ENCODE measurements around the gene RBM43. TPM values are rescaled to one million over a fixed set of nuclear protein-coding genes. Genes with fewer than 3 reads are reported as not detected.
"Not testable (repeated sequence)": the region's sequence is repeated elsewhere in the genome, so short reads cannot be mapped to it uniquely, and the experiment has no call there.

RBM43 gene
- 1 to 10 TPM; 5.1 to 8.3 TPM for total RNA-seq

DNA sequence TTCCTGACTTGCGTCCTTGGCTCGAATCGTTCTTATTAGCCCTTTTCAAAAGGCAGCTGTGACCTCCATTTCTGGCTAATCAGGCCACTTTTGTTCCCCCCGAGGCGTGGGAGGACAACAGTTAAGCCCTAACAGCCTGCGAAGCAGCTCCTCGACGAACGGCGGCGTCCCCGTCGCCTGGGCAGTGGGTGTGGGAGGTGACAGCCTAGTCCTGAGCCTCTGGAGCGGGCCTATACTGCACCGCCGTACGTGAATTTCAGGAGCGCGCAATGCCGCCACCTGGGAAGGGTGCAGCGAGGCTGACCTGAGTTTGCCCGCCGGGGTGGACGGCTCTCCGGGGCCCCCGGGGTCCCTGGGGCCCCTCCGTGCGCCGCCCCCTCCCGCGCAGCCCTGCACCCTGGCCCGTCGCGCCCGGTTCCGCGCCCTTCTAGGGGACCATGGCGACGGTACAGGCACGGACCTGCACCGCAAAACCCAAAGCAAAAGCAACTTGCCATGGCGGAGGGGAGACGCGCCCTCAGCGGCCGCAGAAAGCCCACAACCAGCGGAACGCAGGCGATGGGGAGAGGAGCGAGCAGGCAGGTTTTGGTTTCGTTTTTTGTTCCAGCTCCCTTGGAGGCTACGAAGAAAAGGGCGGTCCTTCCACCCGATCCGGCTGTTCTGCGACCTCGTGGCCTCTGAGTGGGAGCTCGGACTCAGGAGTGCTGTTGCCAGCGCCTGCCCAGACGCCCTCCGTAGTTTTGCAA is at the start of gene RBM43:
RBM43 (minus strand) TSS at position 633 of the 746 bp plus-strand sequence; CDS start at position 497, 136 bp downstream.
- H3K36me3 Mint-ChIP-seq = peaks cover 5% of the 10 kb centered on the region
- DNase-seq (peak; percentile 93), ATAC-seq (peak; percentile 95)
- H3K4me3 Mint-ChIP-seq = peak within 1 kb of the TSS; percentile 82
- H3K9me3 Mint-ChIP-seq (ENCODE audit: low read depth) = no peaks in the 10 kb centered on the region
- peaks cover 24% of the 10 kb centered on the region for H3K4me1 Mint-ChIP-seq
- no peaks in the 10 kb centered on the region for H3K27me3 Mint-ChIP-seq
- peak within 1 kb of the TSS; percentile 97 for H3K27ac Mint-ChIP-seq
- CTCF ChIA-PET = interaction anchor here (1.1 to 2.2 kb wide), 3 partner anchors 9 to 28 kb away, joined by 3 to 12 read pairs (median 7); partner anchors contain the start of gene NMI

DNA sequence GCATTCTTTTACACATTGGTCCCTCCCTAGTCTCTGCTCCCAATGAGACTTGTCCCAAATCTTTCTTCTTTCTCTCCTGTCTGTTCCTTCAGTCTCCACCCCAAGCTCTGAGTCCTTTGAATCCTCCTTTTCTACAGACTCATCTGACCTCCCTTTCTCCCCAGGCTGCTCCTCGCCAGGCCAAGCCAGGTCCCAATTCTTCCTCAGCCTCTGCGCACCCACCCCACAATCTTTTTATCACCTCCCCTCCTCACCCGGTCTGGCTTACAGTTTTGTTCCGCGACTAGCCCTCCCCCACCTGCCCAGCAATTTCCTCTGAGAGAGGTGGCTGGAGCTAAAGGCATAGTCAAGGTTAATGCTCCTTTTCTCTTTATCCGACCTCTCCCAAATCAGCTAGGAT is 48.6 kb upstream of the RBM43 start:
- H3K27ac Mint-ChIP-seq; H3K4me3 Mint-ChIP-seq; DNase-seq; CTCF ChIA-PET; ATAC-seq; H3K9me3 Mint-ChIP-seq (ENCODE audit: low read depth); H3K4me1 Mint-ChIP-seq; H3K27me3 Mint-ChIP-seq; H3K36me3 Mint-ChIP-seq: not testable (repeated sequence)

- Mint-ChIP-seq H3K27me3 (peaks cover 9% of the 10 kb centered on the region), H3K27ac (no peak overlapping the region), H3K36me3 (no peaks in the 10 kb centered on the region), H3K4me3 (no peak overlapping the region), H3K4me1 (no peaks in the 10 kb centered on the region), H3K9me3 (ENCODE audit: low read depth) (no peaks in the 10 kb centered on the region)
- ATAC-seq (no peak), DNase-seq (no peak)
- CTCF ChIA-PET = no interaction called here
Measured at GRCh38 chr2:151306621-151307020, 45.0 kb upstream of the RBM43 start.

DNA sequence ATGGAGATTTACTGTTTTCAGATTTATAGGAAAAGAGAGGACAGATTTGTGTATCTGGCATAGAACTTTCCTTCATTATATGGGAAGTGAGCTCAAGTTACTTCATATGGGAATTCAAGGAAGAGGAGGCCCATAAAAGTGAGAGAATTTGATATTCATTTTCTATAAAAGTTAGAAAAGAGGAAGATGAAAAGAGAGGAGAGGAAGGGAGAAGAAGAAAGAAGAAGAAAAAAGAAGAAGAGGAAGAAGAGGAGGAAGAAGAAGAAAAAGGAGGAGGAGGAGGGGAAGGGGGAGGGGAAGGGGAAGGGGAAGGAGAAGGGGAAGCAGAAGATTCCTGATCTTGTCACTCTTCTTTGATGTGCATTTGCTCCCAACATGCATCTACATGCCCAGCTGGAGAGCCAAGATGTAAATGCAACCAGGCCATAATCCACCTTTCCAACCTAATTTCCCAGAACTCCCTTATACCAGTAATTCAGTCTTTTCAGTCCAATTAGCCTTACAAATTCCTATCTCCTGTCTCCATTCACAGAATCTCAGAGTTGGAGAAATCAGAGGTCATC is 43.5 kb upstream of the RBM43 start:
- Mint-ChIP-seq H3K4me3 (no peak overlapping the region), H3K36me3 (no peaks in the 10 kb centered on the region)

DNA sequence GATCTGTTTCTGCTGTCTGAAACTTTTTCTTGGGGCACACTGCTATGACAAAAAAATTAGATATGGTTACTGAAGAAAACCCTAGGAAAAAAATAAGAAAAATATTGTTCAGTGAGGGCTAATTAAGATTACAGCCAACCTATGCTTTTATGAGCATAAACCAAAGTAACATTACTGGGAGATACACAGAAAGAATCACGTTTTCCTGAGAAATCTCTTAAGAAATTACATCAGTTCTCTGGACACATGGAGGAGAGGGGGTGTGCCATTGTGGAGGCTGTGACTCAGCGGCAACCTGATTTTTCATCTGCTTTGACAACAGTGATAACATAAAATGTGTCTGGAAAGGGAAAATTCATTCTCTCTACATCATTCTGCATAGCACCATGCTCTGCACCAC is 41.2 kb upstream of the RBM43 start:
- no peak for ATAC-seq
- Mint-ChIP-seq H3K27ac (no peak overlapping the region), H3K36me3 (no peaks in the 10 kb centered on the region), H3K27me3 (peaks cover 9% of the 10 kb centered on the region), H3K9me3 (ENCODE audit: low read depth) (no peaks in the 10 kb centered on the region), H3K4me1 (peaks cover 5% of the 10 kb centered on the region), H3K4me3 (no peak overlapping the region)
- CTCF ChIA-PET = no interaction called here
- DNase-seq = no peak

More for the DNA sequence above, 43.5 kb upstream of the RBM43 start:
- Mint-ChIP-seq H3K27ac (no peak overlapping the region), H3K4me1 (no peaks in the 10 kb centered on the region), H3K9me3 (ENCODE audit: low read depth) (no peaks in the 10 kb centered on the region), H3K27me3 (peaks cover 9% of the 10 kb centered on the region)
- DNase-seq = no peak
- CTCF ChIA-PET = no interaction called here
- ATAC-seq = no peak

DNA sequence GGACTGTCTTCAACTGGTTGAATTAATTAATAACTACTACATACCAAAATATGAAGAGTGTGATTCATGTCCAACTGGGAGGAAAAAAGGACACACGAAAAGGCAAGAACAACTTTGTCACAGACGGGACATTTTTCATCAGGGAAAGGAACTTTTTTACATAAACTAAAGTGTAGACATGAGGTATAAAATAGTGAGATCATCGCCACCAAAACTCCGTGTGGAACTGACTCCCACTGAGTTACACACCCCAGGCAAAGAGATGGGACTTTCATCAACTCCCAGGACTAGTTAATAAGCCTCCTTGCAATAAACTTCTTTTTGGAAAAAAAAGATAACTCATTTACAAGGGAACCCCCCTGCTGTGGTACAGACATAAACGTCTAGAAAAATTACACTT is 40.7 kb upstream of the RBM43 start:
- Mint-ChIP-seq H3K4me3 (no peak overlapping the region), H3K36me3 (no peaks in the 10 kb centered on the region), H3K4me1 (peaks cover 10% of the 10 kb centered on the region), H3K27me3 (peaks cover 6% of the 10 kb centered on the region), H3K27ac (no peak overlapping the region), H3K9me3 (ENCODE audit: low read depth) (no peaks in the 10 kb centered on the region)
- no peak for DNase-seq
- CTCF ChIA-PET = no interaction called here
- no peak for ATAC-seq

GRCh38 chr2:151299920-151300539 is 38.4 kb upstream of the RBM43 start:
- H3K27me3 Mint-ChIP-seq = peaks cover 2% of the 10 kb centered on the region
- peaks cover 7% of the 10 kb centered on the region for H3K9me3 Mint-ChIP-seq (ENCODE audit: low read depth)
- no peak for ATAC-seq
- CTCF ChIA-PET = interaction anchor here (1.2 to 1.3 kb wide), 2 partner anchors 9 to 23 kb away, joined by 3 read pairs; no protein-coding TSS in a partner anchor
- DNase-seq = no peak
- no peak overlapping the region for H3K4me3 Mint-ChIP-seq
- peaks cover 11% of the 10 kb centered on the region for H3K4me1 Mint-ChIP-seq
- no peak overlapping the region for H3K27ac Mint-ChIP-seq
- H3K36me3 Mint-ChIP-seq = no peaks in the 10 kb centered on the region

DNA sequence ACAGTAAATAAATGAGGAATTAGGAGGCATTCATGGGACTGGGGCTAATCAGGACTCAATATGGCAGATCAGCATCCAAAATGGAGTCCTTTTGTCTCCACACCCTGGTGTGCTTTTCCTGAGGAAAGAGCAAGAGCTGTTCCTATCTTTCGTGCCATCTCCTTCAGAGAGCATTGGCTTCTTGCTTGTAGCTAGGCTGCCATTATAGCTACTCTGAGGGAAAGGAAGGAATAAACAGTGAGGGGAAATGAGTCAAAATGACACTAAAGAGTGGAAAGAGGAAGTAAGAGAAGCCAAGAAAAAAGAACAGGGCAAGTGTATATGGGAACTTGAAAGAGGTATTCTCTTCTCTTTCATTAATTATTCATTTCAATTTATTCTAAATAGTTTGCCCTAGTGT is 36.2 kb upstream of the RBM43 start:
- peaks cover 11% of the 10 kb centered on the region for H3K4me1 Mint-ChIP-seq
- H3K9me3 Mint-ChIP-seq (ENCODE audit: low read depth) = peaks cover 7% of the 10 kb centered on the region
- no peak for DNase-seq
- H3K4me3 Mint-ChIP-seq = no peak overlapping the region
- CTCF ChIA-PET = no interaction called here
- no peaks in the 10 kb centered on the region for H3K36me3 Mint-ChIP-seq
- no peak overlapping the region for H3K27ac Mint-ChIP-seq
- peaks cover 2% of the 10 kb centered on the region for H3K27me3 Mint-ChIP-seq
- ATAC-seq = no peak

DNA sequence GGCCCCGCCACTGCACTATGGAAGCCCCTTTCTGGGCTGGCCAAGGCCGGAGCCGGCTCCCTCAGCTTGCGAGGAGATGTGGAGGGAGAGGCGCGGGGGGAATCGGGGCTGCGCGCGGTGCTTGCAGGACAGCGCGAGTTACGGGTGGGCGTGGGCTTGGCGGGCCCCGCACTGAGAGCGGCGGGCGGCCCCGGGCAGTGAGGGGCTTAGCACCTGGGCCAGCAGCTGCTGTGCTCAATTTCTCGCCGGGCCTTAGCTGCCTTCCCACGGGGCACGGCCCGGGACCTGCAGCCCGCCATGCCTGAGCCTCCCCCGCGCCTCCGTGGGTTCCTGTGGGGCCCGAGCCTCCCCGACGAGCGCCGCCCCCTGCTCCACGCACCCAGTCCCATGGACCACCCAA is 34.3 kb upstream of the RBM43 start:
- H3K4me3 Mint-ChIP-seq; ATAC-seq; H3K36me3 Mint-ChIP-seq; H3K27me3 Mint-ChIP-seq; H3K9me3 Mint-ChIP-seq (ENCODE audit: low read depth); CTCF ChIA-PET; H3K27ac Mint-ChIP-seq; DNase-seq: not testable (repeated sequence)
- H3K4me1 Mint-ChIP-seq = peaks cover 14% of the 10 kb centered on the region

GRCh38 chr2:151292546-151292945 is 30.9 kb upstream of the RBM43 start:
- no peak for ATAC-seq
- CTCF ChIA-PET = interaction anchor here (0.7 kb wide), 1 partner anchor 15 kb away, joined by 3 read pairs; no protein-coding TSS in a partner anchor
- no peaks in the 10 kb centered on the region for H3K27me3 Mint-ChIP-seq
- H3K4me1 Mint-ChIP-seq = peaks cover 20% of the 10 kb centered on the region
- no peak for DNase-seq
- H3K27ac Mint-ChIP-seq = no peak overlapping the region
- peaks cover 10% of the 10 kb centered on the region for H3K36me3 Mint-ChIP-seq
- H3K4me3 Mint-ChIP-seq = no peak overlapping the region
- H3K9me3 Mint-ChIP-seq (ENCODE audit: low read depth) = peaks cover 7% of the 10 kb centered on the region

- DNase-seq (no peak), ATAC-seq (no peak)
- H3K4me3 Mint-ChIP-seq = no peak overlapping the region
- no peak overlapping the region for H3K27ac Mint-ChIP-seq
- H3K4me1 Mint-ChIP-seq = peaks cover 22% of the 10 kb centered on the region
- H3K9me3 Mint-ChIP-seq (ENCODE audit: low read depth) = peaks cover 7% of the 10 kb centered on the region
- H3K36me3 Mint-ChIP-seq = peaks cover 14% of the 10 kb centered on the region
- H3K27me3 Mint-ChIP-seq = no peaks in the 10 kb centered on the region
- CTCF ChIA-PET = interaction anchor here (0.7 kb wide), 1 partner anchor 15 kb away, joined by 3 read pairs; no protein-coding TSS in a partner anchor
Measured at GRCh38 chr2:151292141-151292540, 30.5 kb upstream of the RBM43 start.

- ATAC-seq (no peak), DNase-seq (no peak)
- H3K4me3 Mint-ChIP-seq = no peak overlapping the region
- peaks cover 2% of the 10 kb centered on the region for H3K9me3 Mint-ChIP-seq (ENCODE audit: low read depth)
- H3K4me1 Mint-ChIP-seq = peaks cover 30% of the 10 kb centered on the region
- H3K36me3 Mint-ChIP-seq = peaks cover 20% of the 10 kb centered on the region
- CTCF ChIA-PET = interaction anchor here (0.8 to 1.0 kb wide), 2 partner anchors 9 to 146 kb away, joined by 3 read pairs; no protein-coding TSS in a partner anchor
- peak overlapping the region; percentile 99 for H3K27ac Mint-ChIP-seq
- H3K27me3 Mint-ChIP-seq = no peaks in the 10 kb centered on the region
Measured at GRCh38 chr2:151291224-151291623, 29.6 kb upstream of the RBM43 start.

DNA sequence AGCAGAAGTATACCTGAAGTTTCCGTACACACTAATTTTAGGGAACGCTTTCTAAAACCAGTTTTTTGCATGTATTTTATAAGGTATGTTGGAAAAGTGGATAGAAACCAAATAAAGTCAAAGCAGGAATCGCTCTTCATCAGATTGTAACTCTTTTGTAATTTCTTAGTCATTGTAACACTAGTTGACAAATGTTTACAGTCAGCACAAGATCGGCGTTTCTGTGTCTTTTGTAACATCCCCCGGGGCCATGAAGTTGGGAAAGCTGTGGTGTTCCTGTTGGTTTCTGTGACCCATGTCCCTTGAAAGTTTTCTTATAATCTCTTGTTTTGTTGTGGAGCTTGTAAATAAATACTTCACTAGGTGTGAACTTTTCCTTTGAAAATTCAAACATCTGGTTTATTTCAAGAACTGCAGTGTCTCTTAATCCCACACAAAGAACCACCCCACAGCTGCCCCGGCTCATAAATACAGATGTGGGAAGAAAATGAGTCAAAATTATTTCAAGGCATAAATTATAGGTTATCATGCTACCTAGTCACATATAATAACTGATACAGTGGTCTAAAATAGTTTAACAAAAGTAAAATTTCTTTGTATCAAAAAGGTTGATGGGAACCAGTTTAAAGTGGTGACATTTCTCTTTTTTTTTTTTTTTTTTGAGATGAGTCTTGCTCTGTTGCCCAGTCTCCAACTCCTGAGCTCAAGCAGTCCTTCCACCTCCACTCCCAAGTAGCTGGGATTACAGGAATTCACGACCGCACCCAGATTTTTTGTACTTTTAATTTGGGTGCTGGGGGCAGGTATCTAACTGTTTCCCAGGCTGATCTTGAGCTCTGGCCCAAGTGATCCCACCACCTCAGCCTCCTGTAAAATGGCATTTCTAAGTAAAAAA is 28.6 kb upstream of the RBM43 start:
- no peaks in the 10 kb centered on the region for H3K27me3 Mint-ChIP-seq
- H3K4me3 Mint-ChIP-seq = peak overlapping the region; percentile 84
- H3K27ac Mint-ChIP-seq = peak overlapping the region; percentile 99
- H3K4me1 Mint-ChIP-seq = peaks cover 37% of the 10 kb centered on the region
- H3K36me3 Mint-ChIP-seq = peaks cover 26% of the 10 kb centered on the region
- no peaks in the 10 kb centered on the region for H3K9me3 Mint-ChIP-seq (ENCODE audit: low read depth)
- CTCF ChIA-PET = interaction anchor here (0.6 to 2.5 kb wide), 8 partner anchors 10 to 1718 kb away, joined by 3 to 12 read pairs (median 4); partner anchors contain the start of genes RBM43 and RIF1
- peak; percentile 11 for ATAC-seq
- DNase-seq = peak; percentile 47

All from activated CD8-positive, alpha-beta memory T cell treated with anti-CD3 and anti-CD28 coated beads, Interleukin-2, amount 10 ng/mL, durations not matched to agents 7 days and 5 days (primary cell).